ENCODE measurements around the gene WLS.

GRCh38 chr1:68174738-68175113 is 57.6 kb downstream of the WLS start:
- TF ChIP-seq POLR2A (IDR thresholded peaks at IDR 0.05) (no peak), CTCF (IDR thresholded peaks at IDR 0.05) (no peak)
